Measurements from ENCODE around the gene ELK4.

The ELK4 gene

GRCh38 chr1:205631768-205632668, at the start of gene ELK4:
ELK4 (minus strand) TSS chr1:205632011; CDS start chr1:205623882, 8,129 bp downstream.
- H3K36me3 ChIP-seq (ENCODE audit: control insufficient read depth, insufficient read depth, low read length), result no peaks in the 10 kb centered on the region
- H3K9me3 ChIP-seq (ENCODE audit: control insufficient read depth, insufficient read depth, low read length), result no peaks in the 10 kb centered on the region
- H3K4me3 ChIP-seq (ENCODE audit: low read depth, low read length), result peak within 1 kb of the TSS; percentile 94
- H3K9ac ChIP-seq (ENCODE audit: low read depth, low read length), result peak within 1 kb of the TSS; percentile 94
- peaks cover 7% of the 10 kb centered on the region for H3K4me1 ChIP-seq (ENCODE audit: control insufficient read depth, insufficient read depth, low read length)
- H3K27me3 ChIP-seq (ENCODE audit: control insufficient read depth, insufficient read depth, low read length), result peaks cover 2% of the 10 kb centered on the region

GRCh38 chr1:205681364-205681763, 49.6 kb upstream of the ELK4 start:
- Histone ChIP-seq H3K4me3 (ENCODE audit: low read depth, low read length) (no peak overlapping the region), H3K36me3 (ENCODE audit: control insufficient read depth, insufficient read depth, low read length) (no peaks in the 10 kb centered on the region), H3K27me3 (ENCODE audit: control insufficient read depth, insufficient read depth, low read length) (peaks cover 11% of the 10 kb centered on the region), H3K9ac (ENCODE audit: low read depth, low read length) (no peak overlapping the region), H3K9me3 (ENCODE audit: control insufficient read depth, insufficient read depth, low read length) (no peaks in the 10 kb centered on the region), H3K4me1 (ENCODE audit: control insufficient read depth, insufficient read depth, low read length) (peaks cover 19% of the 10 kb centered on the region)

- Histone ChIP-seq H3K4me3 (ENCODE audit: low read depth, low read length) (peak within 1 kb of the TSS; percentile 85), H3K9me3 (ENCODE audit: control insufficient read depth, insufficient read depth, low read length) (no peaks in the 10 kb centered on the region), H3K9ac (ENCODE audit: low read depth, low read length) (peak within 1 kb of the TSS; percentile 57), H3K27me3 (ENCODE audit: control insufficient read depth, insufficient read depth, low read length) (peaks cover 11% of the 10 kb centered on the region), H3K4me1 (ENCODE audit: control insufficient read depth, insufficient read depth, low read length) (peaks cover 21% of the 10 kb centered on the region), H3K36me3 (ENCODE audit: control insufficient read depth, insufficient read depth, low read length) (no peaks in the 10 kb centered on the region)
Observed at GRCh38 chr1:205680073-205680851, 48.5 kb upstream of the ELK4 start, which contains the start of gene SLC45A3. SLC45A3 (minus strand) TSS chr1:205680509; CDS start chr1:205664656, 15,853 bp downstream.

GRCh38 chr1:205678286-205679111, 46.7 kb upstream of the ELK4 start:
- H3K4me3 ChIP-seq (ENCODE audit: low read depth, low read length), result peak overlapping the region; percentile 85
- no peak overlapping the region for H3K9ac ChIP-seq (ENCODE audit: low read depth, low read length)
- no peaks in the 10 kb centered on the region for H3K36me3 ChIP-seq (ENCODE audit: control insufficient read depth, insufficient read depth, low read length)
- peaks cover 21% of the 10 kb centered on the region for H3K4me1 ChIP-seq (ENCODE audit: control insufficient read depth, insufficient read depth, low read length)
- H3K27me3 ChIP-seq (ENCODE audit: control insufficient read depth, insufficient read depth, low read length), result peaks cover 11% of the 10 kb centered on the region
- H3K9me3 ChIP-seq (ENCODE audit: control insufficient read depth, insufficient read depth, low read length), result no peaks in the 10 kb centered on the region

GRCh38 chr1:205677167-205677566, 45.4 kb upstream of the ELK4 start:
- no peak overlapping the region for H3K4me3 ChIP-seq (ENCODE audit: low read depth, low read length)

GRCh38 chr1:205676597-205676996, 44.8 kb upstream of the ELK4 start:
- H3K9ac ChIP-seq (ENCODE audit: low read depth, low read length), result no peak overlapping the region
- H3K4me1 ChIP-seq (ENCODE audit: control insufficient read depth, insufficient read depth, low read length), result peaks cover 27% of the 10 kb centered on the region
- no peak overlapping the region for H3K4me3 ChIP-seq (ENCODE audit: low read depth, low read length)
- H3K27me3 ChIP-seq (ENCODE audit: control insufficient read depth, insufficient read depth, low read length), result peaks cover 10% of the 10 kb centered on the region
- no peaks in the 10 kb centered on the region for H3K36me3 ChIP-seq (ENCODE audit: control insufficient read depth, insufficient read depth, low read length)
- H3K9me3 ChIP-seq (ENCODE audit: control insufficient read depth, insufficient read depth, low read length), result no peaks in the 10 kb centered on the region

More at GRCh38 chr1:205677167-205677566, 45.4 kb upstream of the ELK4 start:
- Histone ChIP-seq H3K4me1 (ENCODE audit: control insufficient read depth, insufficient read depth, low read length) (peaks cover 24% of the 10 kb centered on the region), H3K9ac (ENCODE audit: low read depth, low read length) (no peak overlapping the region), H3K9me3 (ENCODE audit: control insufficient read depth, insufficient read depth, low read length) (no peaks in the 10 kb centered on the region), H3K27me3 (ENCODE audit: control insufficient read depth, insufficient read depth, low read length) (peaks cover 11% of the 10 kb centered on the region), H3K36me3 (ENCODE audit: control insufficient read depth, insufficient read depth, low read length) (no peaks in the 10 kb centered on the region)

- Histone ChIP-seq H3K9ac (ENCODE audit: low read depth, low read length) (peak overlapping the region; percentile 38), H3K36me3 (ENCODE audit: control insufficient read depth, insufficient read depth, low read length) (no peaks in the 10 kb centered on the region), H3K27me3 (ENCODE audit: control insufficient read depth, insufficient read depth, low read length) (peaks cover 4% of the 10 kb centered on the region), H3K9me3 (ENCODE audit: control insufficient read depth, insufficient read depth, low read length) (no peaks in the 10 kb centered on the region), H3K4me1 (ENCODE audit: control insufficient read depth, insufficient read depth, low read length) (peaks cover 30% of the 10 kb centered on the region), H3K4me3 (ENCODE audit: low read depth, low read length) (no peak overlapping the region)
Observed at GRCh38 chr1:205676002-205676401, 44.2 kb upstream of the ELK4 start.

GRCh38 chr1:205675247-205675646, 43.4 kb upstream of the ELK4 start:
- Histone ChIP-seq H3K9ac (ENCODE audit: low read depth, low read length) (peak overlapping the region; percentile 38), H3K9me3 (ENCODE audit: control insufficient read depth, insufficient read depth, low read length) (no peaks in the 10 kb centered on the region), H3K27me3 (ENCODE audit: control insufficient read depth, insufficient read depth, low read length) (no peaks in the 10 kb centered on the region), H3K4me3 (ENCODE audit: low read depth, low read length) (no peak overlapping the region), H3K36me3 (ENCODE audit: control insufficient read depth, insufficient read depth, low read length) (no peaks in the 10 kb centered on the region), H3K4me1 (ENCODE audit: control insufficient read depth, insufficient read depth, low read length) (peaks cover 32% of the 10 kb centered on the region)

GRCh38 chr1:205672970-205673369, 41.2 kb upstream of the ELK4 start:
- H3K27me3 ChIP-seq (ENCODE audit: control insufficient read depth, insufficient read depth, low read length), result no peaks in the 10 kb centered on the region
- H3K4me1 ChIP-seq (ENCODE audit: control insufficient read depth, insufficient read depth, low read length), result peaks cover 47% of the 10 kb centered on the region
- no peak overlapping the region for H3K9ac ChIP-seq (ENCODE audit: low read depth, low read length)
- no peak overlapping the region for H3K4me3 ChIP-seq (ENCODE audit: low read depth, low read length)
- no peaks in the 10 kb centered on the region for H3K9me3 ChIP-seq (ENCODE audit: control insufficient read depth, insufficient read depth, low read length)
- H3K36me3 ChIP-seq (ENCODE audit: control insufficient read depth, insufficient read depth, low read length), result no peaks in the 10 kb centered on the region

GRCh38 chr1:205672395-205672889, 40.6 kb upstream of the ELK4 start:
- Histone ChIP-seq H3K9ac (ENCODE audit: low read depth, low read length) (no peak overlapping the region), H3K9me3 (ENCODE audit: control insufficient read depth, insufficient read depth, low read length) (no peaks in the 10 kb centered on the region), H3K27me3 (ENCODE audit: control insufficient read depth, insufficient read depth, low read length) (no peaks in the 10 kb centered on the region), H3K36me3 (ENCODE audit: control insufficient read depth, insufficient read depth, low read length) (no peaks in the 10 kb centered on the region), H3K4me3 (ENCODE audit: low read depth, low read length) (no peak overlapping the region), H3K4me1 (ENCODE audit: control insufficient read depth, insufficient read depth, low read length) (peaks cover 48% of the 10 kb centered on the region)
